Stimulated activated CD4-positive, alpha-beta T cell treated with anti-CD3 and anti-CD28 coated beads, TNF-alpha, amount 100 ng/mL, for 1 hour (primary cell): Measurements from ENCODE around the gene SLCO6A1.
"Not testable (repeated sequence)": the region's sequence is repeated elsewhere in the genome, so short reads cannot be mapped to it uniquely, and the experiment has no call there.

Experiments used
- DNase-seq, 3 donors: peaks; one replicate each; pipeline ENCODE4 v3.0.0-alpha.2; 2020; ENCODE audit warnings: low read depth in 3 of 3, low spot score in 1 of 3

Gene SLCO6A1

GRCh38 chr5:102498271-102499034 lies at the start of gene SLCO6A1:
TSS of gene SLCO6A1 (minus strand) at chr5:102499001. CDS start at chr5:102498844, 157 bp downstream.
- no peak for DNase-seq

GRCh38 chr5:102547141-102548035 lies 48.6 kb upstream of the SLCO6A1 start:
- DNase-seq = no peak

GRCh38 chr5:102545175-102545574 lies 46.4 kb upstream of the SLCO6A1 start:
- DNase-seq = no peak

GRCh38 chr5:102542057-102542456 lies 43.3 kb upstream of the SLCO6A1 start:
- no peak for DNase-seq

GRCh38 chr5:102539996-102540728 lies 41.4 kb upstream of the SLCO6A1 start:
- no peak for DNase-seq

GRCh38 chr5:102539562-102539961 lies 40.8 kb upstream of the SLCO6A1 start:
- no peak for DNase-seq

- DNase-seq = no peak
Observed at GRCh38 chr5:102537011-102537410, 38.2 kb upstream of the SLCO6A1 start.

GRCh38 chr5:102536323-102536928 lies 37.6 kb upstream of the SLCO6A1 start:
- no peak for DNase-seq

GRCh38 chr5:102532123-102532522 lies 33.3 kb upstream of the SLCO6A1 start:
- no peak for DNase-seq

GRCh38 chr5:102531506-102531905 lies 32.7 kb upstream of the SLCO6A1 start:
- DNase-seq = no peak

- no peak for DNase-seq
Observed at GRCh38 chr5:102529447-102529846, 30.6 kb upstream of the SLCO6A1 start.

- DNase-seq = no peak
Observed at GRCh38 chr5:102529031-102529430, 30.2 kb upstream of the SLCO6A1 start.

GRCh38 chr5:102528600-102528999 lies 29.8 kb upstream of the SLCO6A1 start:
- DNase-seq = no peak

- no peak for DNase-seq
Observed at GRCh38 chr5:102527547-102527946, 28.7 kb upstream of the SLCO6A1 start.

GRCh38 chr5:102523541-102524175 lies 24.9 kb upstream of the SLCO6A1 start:
- DNase-seq = no peak

GRCh38 chr5:102511666-102512065 lies 12.9 kb upstream of the SLCO6A1 start:
- DNase-seq = no peak

GRCh38 chr5:102491261-102491914 lies 7.4 kb downstream of the SLCO6A1 start:
- DNase-seq = not testable (repeated sequence)

GRCh38 chr5:102483736-102484135 lies 15.1 kb downstream of the SLCO6A1 start:
- no peak for DNase-seq

- DNase-seq = no peak
Observed at GRCh38 chr5:102481054-102481715, 17.6 kb downstream of the SLCO6A1 start.

GRCh38 chr5:102453716-102454115 lies 45.1 kb downstream of the SLCO6A1 start:
- DNase-seq = no peak
